Mesenchymal stem cell (in vitro differentiated cells and primary cell): ENCODE data around the gene SNX18.

ENCODE experiments used
- DNase-seq: peaks from one replicate; pipeline ENCODE4 v3.0.0-alpha.2; 2013
- H2AFZ ChIP-seq: one replicate; pipeline ENCODE4 v1.6.1; 2013; ENCODE audit warnings: low read depth, mild to moderate bottlenecking, control low read depth, inconsistent platforms, low read length, moderate library complexity
- H2AK5ac ChIP-seq: 2 replicates; pipeline ENCODE4 v1.6.1; 2013; ENCODE audit warnings: low read length, moderate library complexity, mild to moderate bottlenecking, inconsistent platforms; ENCODE audit not compliant: severe bottlenecking
- H2BK120ac ChIP-seq: one replicate; pipeline ENCODE4 v1.6.1; 2013; ENCODE audit warnings: low read depth, mild to moderate bottlenecking, inconsistent platforms, low read length, moderate library complexity
- H2BK12ac ChIP-seq, 2 experiments: one replicate each; pipeline ENCODE4 v1.6.1; 2013; ENCODE audit warnings: inconsistent platforms in 2 of 2, low read length in 2 of 2, mild to moderate bottlenecking in 2 of 2, moderate library complexity in 2 of 2, control low read depth in 1 of 2
- H2BK15ac ChIP-seq: one replicate; pipeline ENCODE4 v1.6.1; 2013; ENCODE audit warnings: mild to moderate bottlenecking, low read depth, inconsistent platforms; ENCODE audit not compliant: poor library complexity, severe bottlenecking
- H2BK5ac ChIP-seq: 2 replicates; pipeline ENCODE4 v1.6.1; 2013; ENCODE audit warnings: low read depth, mild to moderate bottlenecking, low read length, control low read depth, inconsistent platforms; ENCODE audit not compliant: poor library complexity, severe bottlenecking
- H3K14ac ChIP-seq, 2 experiments: one replicate each; pipeline ENCODE4 v1.6.1; 2013; ENCODE audit warnings: inconsistent platforms in 2 of 2, low read length in 2 of 2, control low read depth in 1 of 2, mild to moderate bottlenecking in 1 of 2, moderate library complexity in 1 of 2
- H3K18ac ChIP-seq, 2 experiments: one replicate each; pipeline ENCODE4 v1.6.1; 2013; ENCODE audit warnings: inconsistent platforms in 2 of 2, low read length in 2 of 2, control low read depth in 1 of 2, low read depth in 1 of 2, mild to moderate bottlenecking in 1 of 2
- H3K23ac ChIP-seq, 2 experiments: one replicate each; pipeline ENCODE4 v1.6.1; 2013; ENCODE audit warnings: inconsistent platforms in 2 of 2, low read length in 2 of 2, mild to moderate bottlenecking in 2 of 2, moderate library complexity in 2 of 2, control low read depth in 1 of 2
- H3K27ac ChIP-seq: 2 replicates; pipeline ENCODE4 v1.5.1; 2013; ENCODE audit warnings: mild to moderate bottlenecking, moderate library complexity, low read length, control low read depth, inconsistent platforms; ENCODE audit not compliant: poor library complexity, severe bottlenecking
- H3K27me3 ChIP-seq, 2 experiments: 2 replicates each; pipeline versions ENCODE4 v1.6.1 to v1.7.0; 2013; ENCODE audit warnings: low read length in 2 of 2, mild to moderate bottlenecking in 2 of 2, moderate library complexity in 2 of 2, control low read depth in 1 of 2, inconsistent platforms in 1 of 2; ENCODE audit not compliant: control insufficient read depth in 1 of 2, insufficient read depth in 1 of 2
- H3K36me3 ChIP-seq, 2 experiments: 2 replicates each; pipeline versions ENCODE4 v1.6.1 to v1.7.0; 2013; ENCODE audit warnings: low read length in 2 of 2, control low read depth in 1 of 2, inconsistent platforms in 1 of 2, low read depth in 1 of 2, mild to moderate bottlenecking in 1 of 2; ENCODE audit not compliant: insufficient read depth in 2 of 2, control insufficient read depth in 1 of 2
- H3K4ac ChIP-seq, 2 experiments: one replicate each; pipeline ENCODE4 v1.6.1; 2013; ENCODE audit warnings: inconsistent platforms in 2 of 2, low read length in 2 of 2, mild to moderate bottlenecking in 2 of 2, moderate library complexity in 2 of 2, control low read depth in 1 of 2, low read depth in 1 of 2
- H3K4me1 ChIP-seq: 2 replicates; pipeline ENCODE4 v1.6.1; 2013; ENCODE audit warnings: low read depth, low read length, control low read depth; ENCODE audit not compliant: control insufficient read depth, insufficient read depth
- H3K4me2 ChIP-seq: 2 replicates; pipeline ENCODE4 v1.6.1; 2013; ENCODE audit warnings: low read length, mild to moderate bottlenecking, inconsistent platforms; ENCODE audit not compliant: poor library complexity, severe bottlenecking
- H3K4me3 ChIP-seq, 2 experiments: 2 replicates each; pipeline versions ENCODE4 v1.5.1 to v1.7.0; 2013; ENCODE audit warnings: low read length in 2 of 2, mild to moderate bottlenecking in 2 of 2, control low read depth in 1 of 2, low read depth in 1 of 2; ENCODE audit not compliant: insufficient read depth in 1 of 2
- H3K79me1 ChIP-seq: replicated peaks from 2 replicates; pipeline ENCODE4 v1.6.1; 2013; ENCODE audit warnings: mild to moderate bottlenecking, control low read depth, low read length, inconsistent platforms; ENCODE audit not compliant: poor library complexity, severe bottlenecking
- H3K9ac ChIP-seq: 2 replicates; pipeline ENCODE4 v1.7.0; 2013; ENCODE audit warnings: mild to moderate bottlenecking, low read length, moderate library complexity
- H3K9me3 ChIP-seq: 2 replicates; pipeline ENCODE4 v1.7.0; 2013; ENCODE audit warnings: mild to moderate bottlenecking, low read length; ENCODE audit not compliant: control insufficient read depth
- H4K8ac ChIP-seq: one replicate; pipeline ENCODE4 v1.6.1; 2013; ENCODE audit warnings: inconsistent platforms, mild to moderate bottlenecking, low read length, moderate library complexity
- H4K91ac ChIP-seq: one replicate; pipeline ENCODE4 v1.6.1; 2013; ENCODE audit warnings: mild to moderate bottlenecking, low read length, inconsistent platforms
- WGBS: methylation state at CpG from one replicate; pipeline ENCODE4 v1.1.7; 2013; ENCODE audit warnings: mixed read lengths; 5-methylcytosine and 5-hydroxymethylcytosine counted together

The SNX18 gene

DNA sequence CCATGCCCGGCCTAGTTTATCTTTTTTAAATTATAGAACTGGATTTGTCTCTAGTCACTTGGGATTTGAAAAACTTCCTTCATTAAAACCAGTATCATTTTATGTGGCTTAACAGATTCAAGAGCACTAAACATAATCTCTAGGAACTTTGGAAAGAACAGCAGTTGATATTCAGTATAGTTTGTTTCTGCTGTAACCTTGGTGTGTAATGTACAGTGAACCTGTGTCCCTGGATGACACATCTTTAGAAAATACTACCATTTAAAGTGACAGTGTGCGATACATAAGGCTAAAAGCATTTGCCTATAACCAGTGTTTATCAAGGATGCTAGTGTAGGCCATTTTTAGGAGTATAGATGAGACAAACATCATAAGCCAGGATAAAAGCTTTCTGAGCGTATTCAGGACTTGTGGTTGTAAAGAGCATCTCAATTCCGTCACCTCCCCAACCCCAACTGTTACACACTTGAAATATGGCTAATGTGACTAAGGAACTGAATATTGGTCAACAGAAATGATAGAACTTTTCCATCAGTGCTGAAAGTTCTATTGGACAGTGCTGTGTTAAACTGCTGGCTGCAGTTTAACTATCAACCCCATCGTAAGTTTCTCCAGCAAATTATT, 4.4 kb downstream of the SNX18 start:
- Histone ChIP-seq H3K79me1 (peaks cover 26% of the 10 kb centered on the region), H3K9ac (peak overlapping the region; percentile 91), H3K18ac (no peak overlapping the region), H4K8ac (no peak overlapping the region), H3K36me3 (peaks cover 11 to 33% of the 10 kb centered on the region in 2 experiments), H2AFZ (no peak overlapping the region), H4K91ac (no peak overlapping the region), H3K4me3 (peak overlapping the region in 1 of 2 experiments; percentile 95), H3K23ac (no peak overlapping the region), H2AK5ac (no peak overlapping the region), H3K27ac (no peak overlapping the region), H3K9me3 (no peaks in the 10 kb centered on the region), H3K14ac (no peak overlapping the region), H3K27me3 (no peaks in the 10 kb centered on the region), H3K4me2 (no peak overlapping the region), H3K4me1 (peaks cover 25% of the 10 kb centered on the region), H3K4ac (no peak overlapping the region), H2BK5ac (no peak overlapping the region), H2BK120ac (no peak overlapping the region), H2BK12ac (no peak overlapping the region), H2BK15ac (no peak overlapping the region)
- WGBS, result 83% methylated on average over 1 of the region's 5 CpGs
- DNase-seq, result peak; percentile 46

DNA sequence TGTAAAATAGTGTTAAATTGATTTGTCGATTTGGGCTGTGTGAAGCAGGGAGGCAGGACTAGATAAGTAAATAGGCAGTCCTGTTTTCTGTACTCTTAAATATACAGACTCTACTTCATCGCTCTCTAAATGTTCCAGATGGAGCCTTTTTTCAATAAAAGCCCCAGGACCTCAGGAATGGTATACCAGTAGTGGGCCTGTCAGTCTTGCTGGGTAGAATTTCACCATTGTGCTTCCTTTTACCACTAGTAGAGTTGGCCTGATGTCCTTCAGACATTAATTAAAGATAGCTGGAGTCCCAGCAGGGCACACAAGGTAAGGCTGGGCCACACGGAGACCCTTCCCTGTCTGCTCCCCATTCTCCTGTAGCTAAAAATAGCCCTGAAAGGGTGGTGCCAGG, 6.0 kb downstream of the SNX18 start:
- H3K4ac ChIP-seq, result no peak overlapping the region
- H2AK5ac ChIP-seq, result no peak overlapping the region
- no peak overlapping the region for H2AFZ ChIP-seq
- H3K14ac ChIP-seq, result no peak overlapping the region
- H3K23ac ChIP-seq, result no peak overlapping the region
- no peak overlapping the region for H3K4me2 ChIP-seq
- H2BK12ac ChIP-seq, result no peak overlapping the region
- H3K4me3 ChIP-seq, result peak overlapping the region in 1 of 2 experiments; percentile 49
- H4K8ac ChIP-seq, result no peak overlapping the region
- no peak for DNase-seq
- no peak overlapping the region for H4K91ac ChIP-seq
- H3K79me1 ChIP-seq, result peaks cover 31% of the 10 kb centered on the region
- H3K27ac ChIP-seq, result no peak overlapping the region
- no peak overlapping the region for H2BK120ac ChIP-seq
- H2BK15ac ChIP-seq, result no peak overlapping the region
- H2BK5ac ChIP-seq, result no peak overlapping the region
- H3K18ac ChIP-seq, result no peak overlapping the region
- peaks cover 17% of the 10 kb centered on the region for H3K4me1 ChIP-seq
- WGBS, result no CpG with 5 or more reads among the region's 3 CpGs
- no peaks in the 10 kb centered on the region for H3K9me3 ChIP-seq
- peaks cover 9 to 37% of the 10 kb centered on the region in 2 experiments for H3K36me3 ChIP-seq
- H3K9ac ChIP-seq, result peak overlapping the region; percentile 17
- H3K27me3 ChIP-seq, result no peaks in the 10 kb centered on the region

GRCh38 chr5:54524082-54524481, 6.5 kb downstream of the SNX18 start:
- Histone ChIP-seq H2BK120ac (no peak overlapping the region), H3K4me1 (peaks cover 11% of the 10 kb centered on the region), H3K4ac (no peak overlapping the region), H4K8ac (no peak overlapping the region), H3K9ac (peak overlapping the region; percentile 9), H3K79me1 (peaks cover 30% of the 10 kb centered on the region), H2BK12ac (no peak overlapping the region), H3K4me3 (peak overlapping the region in 1 of 2 experiments; percentile 49), H4K91ac (no peak overlapping the region), H3K36me3 (peaks cover 3 to 32% of the 10 kb centered on the region in 2 experiments), H3K27me3 (no peaks in the 10 kb centered on the region), H2BK15ac (no peak overlapping the region), H3K18ac (peak overlapping the region in 1 of 2 experiments; percentile 70), H2AFZ (no peak overlapping the region), H3K9me3 (no peaks in the 10 kb centered on the region), H3K14ac (no peak overlapping the region), H2BK5ac (no peak overlapping the region), H2AK5ac (no peak overlapping the region), H3K23ac (no peak overlapping the region), H3K27ac (no peak overlapping the region), H3K4me2 (no peak overlapping the region)
- 90% methylated on average over 8 of the region's 8 CpGs for WGBS
- no peak for DNase-seq

DNA sequence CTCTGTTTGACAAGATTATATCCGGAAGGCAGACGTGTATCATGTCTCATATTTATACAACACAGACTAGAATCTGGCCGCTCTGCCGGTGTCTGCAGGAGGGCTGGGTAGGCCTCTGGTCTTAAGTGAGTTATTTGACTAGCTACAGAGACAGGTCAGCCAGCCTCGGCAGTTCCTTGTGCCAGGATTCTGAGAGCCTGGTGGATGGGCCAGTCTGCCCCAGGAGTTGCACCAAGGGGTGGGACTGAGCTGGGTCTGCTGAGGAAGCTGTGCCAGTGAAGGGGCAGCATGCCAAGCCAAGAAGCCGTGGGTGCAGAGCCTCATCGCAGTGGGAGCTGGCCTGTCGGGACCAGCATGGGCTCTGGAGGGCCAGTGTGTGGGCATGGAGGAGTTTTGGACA, 7.1 kb downstream of the SNX18 start:
- no peak overlapping the region for H3K14ac ChIP-seq
- H3K23ac ChIP-seq, result no peak overlapping the region
- WGBS, result 85% methylated on average over 6 of the region's 8 CpGs
- H3K4ac ChIP-seq, result no peak overlapping the region
- H2AK5ac ChIP-seq, result no peak overlapping the region
- no peak overlapping the region for H3K27ac ChIP-seq
- peaks cover 0 to 25% of the 10 kb centered on the region in 2 experiments for H3K36me3 ChIP-seq
- DNase-seq, result no peak
- H3K4me3 ChIP-seq, result peak overlapping the region in 1 of 2 experiments; percentile 49
- no peak overlapping the region for H2BK15ac ChIP-seq
- no peak overlapping the region for H2BK5ac ChIP-seq
- no peaks in the 10 kb centered on the region for H3K9me3 ChIP-seq
- H2BK12ac ChIP-seq, result peak overlapping the region in 1 of 2 experiments; percentile 37
- no peak overlapping the region for H4K8ac ChIP-seq
- H3K18ac ChIP-seq, result peak overlapping the region in 1 of 2 experiments; percentile 16
- H3K9ac ChIP-seq, result peak overlapping the region; percentile 9
- peaks cover 25% of the 10 kb centered on the region for H3K79me1 ChIP-seq
- H2AFZ ChIP-seq, result no peak overlapping the region
- H3K4me2 ChIP-seq, result no peak overlapping the region
- H4K91ac ChIP-seq, result peak overlapping the region; percentile 77
- H3K27me3 ChIP-seq, result no peaks in the 10 kb centered on the region
- H2BK120ac ChIP-seq, result peak overlapping the region; percentile 9
- peaks cover 7% of the 10 kb centered on the region for H3K4me1 ChIP-seq
